Nephron (organoid): ENCODE measurements around the gene COG4.

Experiments used
- H3K27ac Mint-ChIP-seq, 3 experiments: 2 replicates each; pipeline ENCODE4 v1.8.0; 2020; ENCODE audit warnings: mixed read lengths in 3 of 3, mild to moderate bottlenecking in 2 of 3, moderate library complexity in 1 of 3
- H3K27me3 Mint-ChIP-seq: 2 replicates; pipeline ENCODE4 v1.8.0; 2021; ENCODE audit warnings: low read depth, mild to moderate bottlenecking, moderate library complexity, mixed read lengths
- H3K36me3 Mint-ChIP-seq: 2 replicates; pipeline ENCODE4 v1.8.0; 2020; ENCODE audit warnings: low read depth, mixed read lengths
- H3K4me1 Mint-ChIP-seq: 2 replicates; pipeline ENCODE4 v1.8.0; 2020; ENCODE audit warnings: mixed read lengths
- H3K4me3 Mint-ChIP-seq, 3 experiments: 2 replicates each; pipeline ENCODE4 v1.8.0; 2020; ENCODE audit warnings: mild to moderate bottlenecking in 3 of 3, mixed read lengths in 3 of 3, moderate library complexity in 2 of 3
- H3K9me3 Mint-ChIP-seq: 2 replicates; pipeline ENCODE4 v1.8.0; 2020; ENCODE audit warnings: mixed read lengths
- CTCF ChIP-seq, 3 experiments: fragments of 200-600 bp; sonication (generic); IDR thresholded peaks; one replicate each; pipeline ENCODE4 v1.5.0; 2021; ENCODE audit warnings: antibody characterized with exemption in 3 of 3; ENCODE audit not compliant: unreplicated experiment in 3 of 3

Gene COG4

GRCh38 chr16:70556063-70556462 is 32.7 kb upstream of the COG4 start:
- TF ChIP-seq CTCF (IDR thresholded peaks at IDR 0.05; ENCODE audit: unreplicated experiment in 3 of 3), result no peak
- no peak overlapping the region for H3K4me3 Mint-ChIP-seq
- H3K27me3 Mint-ChIP-seq, result no peaks in the 10 kb centered on the region

GRCh38 chr16:70553645-70554044 is 30.3 kb upstream of the COG4 start:
- H3K9me3 Mint-ChIP-seq, result no peaks in the 10 kb centered on the region
- H3K27me3 Mint-ChIP-seq, result no peaks in the 10 kb centered on the region
- no peaks in the 10 kb centered on the region for H3K4me1 Mint-ChIP-seq

More at GRCh38 chr16:70556063-70556462, 32.7 kb upstream of the COG4 start:
- peaks cover 81% of the 10 kb centered on the region for H3K36me3 Mint-ChIP-seq
- H3K4me1 Mint-ChIP-seq, result no peaks in the 10 kb centered on the region
- H3K9me3 Mint-ChIP-seq, result no peaks in the 10 kb centered on the region
- H3K27ac Mint-ChIP-seq, result no peak overlapping the region

GRCh38 chr16:70552675-70553074 is 29.3 kb upstream of the COG4 start:
- Mint-ChIP-seq H3K27me3 (no peaks in the 10 kb centered on the region), H3K4me1 (no peaks in the 10 kb centered on the region), H3K27ac (no peak overlapping the region), H3K4me3 (no peak overlapping the region), H3K36me3 (peaks cover 87% of the 10 kb centered on the region), H3K9me3 (no peaks in the 10 kb centered on the region)
- TF ChIP-seq CTCF (IDR thresholded peaks at IDR 0.05; ENCODE audit: unreplicated experiment in 3 of 3), result no peak

More at GRCh38 chr16:70553645-70554044, 30.3 kb upstream of the COG4 start:
- H3K4me3 Mint-ChIP-seq, result no peak overlapping the region
- peaks cover 83% of the 10 kb centered on the region for H3K36me3 Mint-ChIP-seq
- H3K27ac Mint-ChIP-seq, result no peak overlapping the region
- TF ChIP-seq CTCF (IDR thresholded peaks at IDR 0.05; ENCODE audit: unreplicated experiment in 3 of 3), result no peak

- H3K9me3 Mint-ChIP-seq, result no peaks in the 10 kb centered on the region
- no peak overlapping the region for H3K27ac Mint-ChIP-seq
- peaks cover 86% of the 10 kb centered on the region for H3K36me3 Mint-ChIP-seq
- H3K4me1 Mint-ChIP-seq, result no peaks in the 10 kb centered on the region
- H3K4me3 Mint-ChIP-seq, result no peak overlapping the region
- H3K27me3 Mint-ChIP-seq, result no peaks in the 10 kb centered on the region
- no peak for TF ChIP-seq CTCF (IDR thresholded peaks at IDR 0.05; ENCODE audit: unreplicated experiment in 3 of 3)
Measured at GRCh38 chr16:70551788-70552187, 28.4 kb upstream of the COG4 start.

GRCh38 chr16:70550082-70550481 is 26.7 kb upstream of the COG4 start:
- no peak overlapping the region for H3K27ac Mint-ChIP-seq
- H3K9me3 Mint-ChIP-seq, result no peaks in the 10 kb centered on the region
- TF ChIP-seq CTCF (IDR thresholded peaks at IDR 0.05; ENCODE audit: unreplicated experiment in 3 of 3), result no peak
- no peaks in the 10 kb centered on the region for H3K4me1 Mint-ChIP-seq
- H3K27me3 Mint-ChIP-seq, result no peaks in the 10 kb centered on the region
- H3K4me3 Mint-ChIP-seq, result no peak overlapping the region
- H3K36me3 Mint-ChIP-seq, result peaks cover 85% of the 10 kb centered on the region

- H3K9me3 Mint-ChIP-seq, result no peaks in the 10 kb centered on the region
- no peaks in the 10 kb centered on the region for H3K4me1 Mint-ChIP-seq
- H3K4me3 Mint-ChIP-seq, result no peak overlapping the region
- TF ChIP-seq CTCF (IDR thresholded peaks at IDR 0.05; ENCODE audit: unreplicated experiment in 3 of 3), result no peak
- no peaks in the 10 kb centered on the region for H3K27me3 Mint-ChIP-seq
- H3K36me3 Mint-ChIP-seq, result peaks cover 83% of the 10 kb centered on the region
- no peak overlapping the region for H3K27ac Mint-ChIP-seq
Measured at GRCh38 chr16:70548936-70549335, 25.6 kb upstream of the COG4 start.
